GM23338 (cell line): ENCODE measurements around the gene PTBP3. TPM values are rescaled to one million over a fixed set of nuclear protein-coding genes. Genes with fewer than 3 reads are reported as not detected.

Source experiments
- ATAC-seq: fragments of 200-7000 bp; cut with Tn5 transposase; 3 replicates; pipeline ENCODE4 v1.9.1; 2020
- DNase-seq: peaks from one replicate; pipeline ENCODE4 v3.0.0-alpha.2; 2015; ENCODE audit warnings: low spot score
- H2AFZ ChIP-seq: fragments of 200-600 bp; sonication (generic); 2 replicates; pipeline ENCODE4 v1.8.0; 2016; ENCODE audit warnings: antibody characterized with exemption, mild to moderate bottlenecking, moderate library complexity
- H3F3A ChIP-seq: fragments of 200-600 bp; sonication (generic); replicated peaks from 2 replicates; pipeline ENCODE4 v1.8.0; 2017; ENCODE audit warnings: antibody characterized with exemption, mixed run types, low read depth
- H3K27ac ChIP-seq: fragments of 200-600 bp; sonication (generic); 2 replicates; pipeline ENCODE4 v1.6.1; 2016; ENCODE audit warnings: low read depth
- H3K27me3 ChIP-seq: fragments of 200-600 bp; sonication (generic); 2 replicates; pipeline ENCODE4 v1.8.0; 2016; ENCODE audit warnings: mild to moderate bottlenecking, mixed run types, moderate library complexity; ENCODE audit not compliant: insufficient read depth
- H3K36me3 ChIP-seq: fragments of 200-600 bp; sonication (generic); 2 replicates; pipeline ENCODE4 v1.8.0; 2016; ENCODE audit warnings: mild to moderate bottlenecking; ENCODE audit not compliant: insufficient read depth
- H3K4me1 ChIP-seq: fragments of 200-600 bp; sonication (generic); 2 replicates; pipeline ENCODE4 v1.8.0; 2016; ENCODE audit warnings: mild to moderate bottlenecking, moderate library complexity; ENCODE audit not compliant: insufficient read depth
- H3K4me2 ChIP-seq: fragments of 200-600 bp; sonication (generic); 2 replicates; pipeline ENCODE4 v1.7.1; 2017; ENCODE audit warnings: mixed run types
- H3K4me3 ChIP-seq: fragments of 200-600 bp; sonication (generic); 2 replicates; pipeline ENCODE4 v1.6.1; 2016; ENCODE audit warnings: mixed run types
- H3K79me2 ChIP-seq: fragments of 200-600 bp; sonication (generic); replicated peaks from 2 replicates; pipeline ENCODE4 v1.8.0; 2017; ENCODE audit warnings: mild to moderate bottlenecking; ENCODE audit not compliant: insufficient read depth
- H3K9me2 ChIP-seq: fragments of 200-600 bp; sonication (generic); 2 replicates; pipeline ENCODE4 v1.8.0; 2017; ENCODE audit not compliant: insufficient read depth
- H4K20me1 ChIP-seq: fragments of 200-600 bp; sonication (generic); replicated peaks from 2 replicates; pipeline ENCODE4 v1.8.0; 2017; ENCODE audit warnings: mild to moderate bottlenecking; ENCODE audit not compliant: insufficient read depth
- H3K27ac Mint-ChIP-seq: 2 replicates; pipeline ENCODE4 v1.8.0; 2020; ENCODE audit warnings: inconsistent platforms, mild to moderate bottlenecking, moderate library complexity, mixed read lengths
- H3K27me3 Mint-ChIP-seq: 3 replicates; pipeline ENCODE4 v1.8.0; 2022; ENCODE audit warnings: low read depth, mild to moderate bottlenecking, moderate library complexity, mixed read lengths, inconsistent platforms; ENCODE audit not compliant: insufficient read depth, poor library complexity
- H3K36me3 Mint-ChIP-seq: 3 replicates; pipeline ENCODE4 v1.8.0; 2021; ENCODE audit warnings: low read depth, mild to moderate bottlenecking, inconsistent platforms, moderate library complexity, mixed read lengths
- H3K4me1 Mint-ChIP-seq: 3 replicates; pipeline ENCODE4 v1.8.0; 2020; ENCODE audit warnings: mild to moderate bottlenecking, inconsistent platforms, mixed read lengths
- H3K4me3 Mint-ChIP-seq: 3 replicates; pipeline ENCODE4 v1.8.0; 2021; ENCODE audit warnings: moderate library complexity, mild to moderate bottlenecking, inconsistent platforms, mixed read lengths
- H3K9me3 Mint-ChIP-seq: 3 replicates; pipeline ENCODE4 v1.8.0; 2020; ENCODE audit warnings: moderate library complexity, mild to moderate bottlenecking, inconsistent platforms, mixed read lengths
- EZH2phosphoT487 ChIP-seq: fragments of 200-600 bp; sonication (generic); IDR thresholded peaks from one replicate; pipeline ENCODE4 v1.8.1; 2018; ENCODE audit warnings: antibody characterized with exemption; ENCODE audit not compliant: unreplicated experiment
- JUNB ChIP-seq: IDR thresholded peaks from one replicate; pipeline ENCODE4 v1.6.1; 2016; ENCODE audit warnings: antibody characterized with exemption; ENCODE audit not compliant: unreplicated experiment
- NANOG ChIP-seq: IDR thresholded peaks from 2 replicates; pipeline ENCODE4 v1.6.1; 2016; ENCODE audit warnings: antibody characterized with exemption, borderline replicate concordance
- STAT1 ChIP-seq: IDR thresholded peaks from one replicate; pipeline ENCODE4 v1.6.1; 2016; ENCODE audit warnings: antibody characterized with exemption; ENCODE audit not compliant: unreplicated experiment
- ZNF331 ChIP-seq: fragments of 250-450 bp; sonication (Bioruptor Pico); IDR thresholded peaks from 2 replicates; pipeline ENCODE4 v1.5.0; 2020; ENCODE audit warnings: low read depth, mild to moderate bottlenecking, moderate library complexity
- ZNF462 ChIP-seq: fragments of 250-450 bp; sonication (Bioruptor Pico); IDR thresholded peaks from 2 replicates; pipeline ENCODE4 v1.5.0; 2020; ENCODE audit warnings: mild to moderate bottlenecking, moderate library complexity
- polyA plus RNA-seq: library from polyadenylated mRNA; unstranded; fragments of >200 nt; fragmentation: Nextera tagmentation; extraction: Ambion mirVana; gene quantifications from 2 replicates; pipeline ENCODE4 v1.2.1, GENCODE V29; 2016
- total RNA-seq: library from RNA; depleted of rRNA; stranded (reverse); fragments of >200 nt; shearing (Covaris generic); gene quantifications from 2 replicates; pipeline ENCODE4 v1.2.3, GENCODE V29; 2014

The PTBP3 gene
- total and polyA plus RNA-seq, 2 experiments from 2014 or later, result 20.0 to 92.9 TPM

- TF ChIP-seq ZNF462 (CRISPR knock-in tag) (no peak), STAT1 (no peak), EZH2phosphoT487 (no peak), ZNF331 (CRISPR knock-in tag) (no peak), NANOG (no peak)
Observed at GRCh38 chr9:112382501-112383364, 49.3 kb upstream of the PTBP3 start (continued).

GRCh38 chr9:112382066-112382465 lies 48.6 kb upstream of the PTBP3 start:
- no peaks in the 10 kb centered on the region for H3K9me3 Mint-ChIP-seq
- H3F3A ChIP-seq, result peaks cover 10% of the 10 kb centered on the region
- H2AFZ ChIP-seq, result no peak overlapping the region
- H3K27ac ChIP-seq, result no peak overlapping the region
- no peak overlapping the region for H3K4me3 Mint-ChIP-seq
- no peaks in the 10 kb centered on the region for H3K27me3 ChIP-seq
- no peak for DNase-seq
- no peaks in the 10 kb centered on the region for H3K36me3 ChIP-seq
- peaks cover 3% of the 10 kb centered on the region; the same call in 1 of the 2 replicates for H4K20me1 ChIP-seq
- H3K36me3 Mint-ChIP-seq, result no peaks in the 10 kb centered on the region
- peaks cover 10% of the 10 kb centered on the region for H3K4me1 ChIP-seq
- no peak overlapping the region for H3K4me3 ChIP-seq
- peaks cover 27% of the 10 kb centered on the region for H3K79me2 ChIP-seq
- no peaks in the 10 kb centered on the region for H3K9me2 ChIP-seq
- peaks cover 22% of the 10 kb centered on the region for H3K4me1 Mint-ChIP-seq
- H3K27me3 Mint-ChIP-seq, result peaks cover 10% of the 10 kb centered on the region
- no peak overlapping the region for H3K4me2 ChIP-seq
- ATAC-seq, result no peak
- H3K27ac Mint-ChIP-seq, result no peak overlapping the region
- TF ChIP-seq NANOG (no peak), JUNB (no peak)
